Astrocyte of the spinal cord (primary cell): ENCODE data around the gene MROH9.
A peak's percentile ranks its signal among the peaks of the same experiment; 100 is the strongest.
"Not testable (repeated sequence)": the region's sequence is repeated elsewhere in the genome, so short reads cannot be mapped to it uniquely, and the experiment has no call there.

Experiments
- DNase-seq: peaks from one replicate; pipeline ENCODE4 v3.0.0; 2011; ENCODE audit warnings: low read depth, low spot score
- H3K4me3 ChIP-seq: 2 replicates; pipeline ENCODE4 v1.5.1; 2011; ENCODE audit warnings: low read depth, mild to moderate bottlenecking, low read length, moderate library complexity
- in situ Hi-C: cut with HindIII; loops from 2 replicates; pipeline ENCODE4 v1.10.0; 2017; ENCODE audit warnings: low sequenced_read_pairs
- TF ChIP-seq, protein P1 (sequence below): IDR thresholded peaks from 2 replicates; pipeline ENCODE4 v1.5.1; 2012; ENCODE audit warnings: low read depth, mild to moderate bottlenecking, low read length, inconsistent platforms

Gene MROH9

DNA sequence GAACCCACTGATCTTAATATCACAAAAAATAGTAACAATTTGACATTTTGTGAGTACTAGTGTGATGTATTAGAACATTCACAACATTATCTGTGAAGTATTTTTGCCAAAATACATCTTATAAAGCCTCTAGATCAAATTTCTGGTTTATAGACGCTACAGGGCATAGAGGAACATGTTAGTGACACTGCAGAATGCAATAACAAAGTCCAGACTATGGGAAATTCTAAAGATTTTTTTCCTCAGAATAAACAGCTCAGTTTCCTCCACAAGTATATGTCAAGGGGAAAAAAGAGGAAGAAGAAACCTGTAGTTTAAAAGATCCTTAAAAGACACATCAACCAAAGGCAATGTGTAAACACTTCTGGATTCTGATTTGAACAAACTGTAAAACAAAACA is 26.4 kb upstream of the MROH9 start:
- no peak overlapping the region for H3K4me3 ChIP-seq
- in situ Hi-C loops = no loop called here
- DNase-seq = no peak
- TF ChIP-seq, protein P1, sequence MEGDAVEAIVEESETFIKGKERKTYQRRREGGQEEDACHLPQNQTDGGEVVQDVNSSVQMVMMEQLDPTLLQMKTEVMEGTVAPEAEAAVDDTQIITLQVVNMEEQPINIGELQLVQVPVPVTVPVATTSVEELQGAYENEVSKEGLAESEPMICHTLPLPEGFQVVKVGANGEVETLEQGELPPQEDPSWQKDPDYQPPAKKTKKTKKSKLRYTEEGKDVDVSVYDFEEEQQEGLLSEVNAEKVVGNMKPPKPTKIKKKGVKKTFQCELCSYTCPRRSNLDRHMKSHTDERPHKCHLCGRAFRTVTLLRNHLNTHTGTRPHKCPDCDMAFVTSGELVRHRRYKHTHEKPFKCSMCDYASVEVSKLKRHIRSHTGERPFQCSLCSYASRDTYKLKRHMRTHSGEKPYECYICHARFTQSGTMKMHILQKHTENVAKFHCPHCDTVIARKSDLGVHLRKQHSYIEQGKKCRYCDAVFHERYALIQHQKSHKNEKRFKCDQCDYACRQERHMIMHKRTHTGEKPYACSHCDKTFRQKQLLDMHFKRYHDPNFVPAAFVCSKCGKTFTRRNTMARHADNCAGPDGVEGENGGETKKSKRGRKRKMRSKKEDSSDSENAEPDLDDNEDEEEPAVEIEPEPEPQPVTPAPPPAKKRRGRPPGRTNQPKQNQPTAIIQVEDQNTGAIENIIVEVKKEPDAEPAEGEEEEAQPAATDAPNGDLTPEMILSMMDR = no peak

- DNase-seq = peak; percentile 31
- H3K4me3 ChIP-seq = no peak overlapping the region
- TF ChIP-seq, protein P1 = no peak
- in situ Hi-C loops = no loop called here
These were observed 25.1 kb upstream of the MROH9 start for GRCh38 chr1:170910273-170910672.

GRCh38 chr1:170917373-170917772 is 18.0 kb upstream of the MROH9 start:
- in situ Hi-C loops = no loop called here
- no peak overlapping the region for H3K4me3 ChIP-seq
- TF ChIP-seq, protein P1 = no peak
- DNase-seq = no peak

GRCh38 chr1:170924656-170925055 is 10.7 kb upstream of the MROH9 start:
- H3K4me3 ChIP-seq, in situ Hi-C loops, DNase-seq: not testable (repeated sequence)

DNA sequence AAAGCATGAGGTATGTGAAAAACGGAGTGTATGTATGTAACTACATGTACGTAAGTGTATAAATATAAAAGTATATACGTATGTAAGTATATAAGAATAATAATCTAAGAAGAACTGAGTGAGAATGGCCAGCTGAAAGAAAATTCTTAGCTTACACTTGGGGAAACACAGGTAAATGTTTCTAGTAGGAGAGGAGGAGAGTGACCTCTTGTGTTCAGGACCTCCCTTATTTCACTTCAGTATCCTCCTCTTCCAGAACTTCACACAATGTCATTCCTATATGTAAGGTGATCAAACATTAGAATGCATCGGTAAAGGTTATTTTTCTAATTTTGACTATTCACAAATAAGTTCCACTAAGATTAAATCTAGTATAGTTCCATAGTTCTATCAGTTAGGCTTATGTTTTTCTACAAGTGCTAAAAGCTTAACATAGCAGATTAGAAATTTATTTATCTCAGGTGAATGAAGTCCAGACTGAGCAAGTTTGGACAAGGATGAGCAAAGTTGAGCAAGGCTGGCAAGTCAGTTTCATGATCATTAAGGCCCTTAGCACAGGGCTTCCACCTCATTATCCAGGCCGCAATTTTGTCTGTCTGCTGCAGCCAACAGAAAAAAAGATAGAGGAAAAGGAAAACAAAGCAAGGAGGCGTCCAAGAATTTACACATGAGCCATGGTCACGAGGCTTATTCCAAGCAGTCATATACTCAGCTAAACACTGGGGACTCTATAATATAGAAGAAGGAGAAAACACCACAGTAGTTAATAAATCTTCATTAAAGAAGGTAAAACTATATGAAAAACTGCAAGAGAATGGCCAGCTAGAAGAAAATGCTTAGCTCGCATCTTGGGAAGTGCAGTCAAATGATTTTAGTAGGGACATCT is 7.1 kb upstream of the MROH9 start:
- no peak for DNase-seq
- H3K4me3 ChIP-seq = no peak overlapping the region
- TF ChIP-seq, protein P1 = peak; percentile 18
- in situ Hi-C loops = no loop called here

- DNase-seq = no peak
- in situ Hi-C loops = no loop called here
- TF ChIP-seq, protein P1 = no peak
These were observed 5.9 kb upstream of the MROH9 start for GRCh38 chr1:170929412-170929834.

DNA sequence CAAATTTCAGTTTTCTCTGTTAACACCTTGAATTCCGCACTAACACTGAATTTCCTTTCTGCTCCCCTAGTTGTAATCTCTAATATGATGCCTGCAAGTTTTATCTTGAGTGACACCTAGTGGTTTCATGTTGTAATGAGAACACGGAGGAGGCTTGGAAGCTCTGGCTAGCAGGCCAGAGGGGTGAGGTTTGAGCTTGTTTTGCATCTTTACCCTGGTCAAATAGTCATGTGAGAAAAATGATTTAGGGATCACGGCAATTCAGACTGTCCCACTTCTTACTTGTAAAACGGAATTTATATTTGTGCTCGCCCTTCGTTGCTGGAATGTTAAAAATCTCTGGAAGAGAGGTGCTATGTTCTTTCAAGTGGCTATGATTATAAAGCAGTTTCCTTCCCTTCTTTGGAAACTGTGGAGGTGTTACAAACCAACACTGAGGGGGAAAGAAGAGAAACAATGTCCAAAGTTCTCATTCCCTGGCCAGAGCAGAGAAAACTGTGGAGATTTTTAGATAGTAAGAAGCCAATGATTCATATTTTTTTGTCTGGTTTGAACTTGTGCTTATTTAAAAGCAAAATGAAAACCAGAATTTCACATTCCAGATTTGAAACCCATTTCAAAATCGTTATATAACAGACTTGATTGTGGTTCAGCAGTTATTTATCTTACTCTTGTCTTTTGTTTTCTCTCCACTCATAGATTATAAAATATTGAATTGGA is 5.3 kb upstream of the MROH9 start:
- no peak overlapping the region for H3K4me3 ChIP-seq
- in situ Hi-C loops = no loop called here
- TF ChIP-seq, protein P1 = peak; percentile 75
- peak; percentile 66 for DNase-seq

More at GRCh38 chr1:170929412-170929834, 5.9 kb upstream of the MROH9 start:
- no peak overlapping the region for H3K4me3 ChIP-seq
